Endothelial cell (in vitro differentiated cells): Measurements from ENCODE around the gene LOXL3. TPM values are rescaled to one million over a fixed set of nuclear protein-coding genes. Genes with fewer than 3 reads are reported as not detected.

Experiments
- DNase-seq: peaks from one replicate; pipeline ENCODE4 v3.0.0; 2021; ENCODE audit warnings: low spot score
- H3K27ac Mint-ChIP-seq: one replicate; pipeline ENCODE4 v1.8.0; 2021; ENCODE audit warnings: mixed read lengths, inconsistent platforms; ENCODE audit not compliant: unreplicated experiment
- H3K27me3 Mint-ChIP-seq: one replicate; pipeline ENCODE4 v1.8.0; 2021; ENCODE audit warnings: mild to moderate bottlenecking, moderate library complexity, mixed read lengths, inconsistent platforms; ENCODE audit not compliant: unreplicated experiment
- H3K36me3 Mint-ChIP-seq: one replicate; pipeline ENCODE4 v1.8.0; 2021; ENCODE audit warnings: mild to moderate bottlenecking, low read depth, mixed read lengths, inconsistent platforms; ENCODE audit not compliant: unreplicated experiment
- H3K4me1 Mint-ChIP-seq: one replicate; pipeline ENCODE4 v1.8.0; 2021; ENCODE audit warnings: mild to moderate bottlenecking, mixed read lengths, inconsistent platforms; ENCODE audit not compliant: unreplicated experiment
- H3K4me3 Mint-ChIP-seq: one replicate; pipeline ENCODE4 v1.8.0; 2021; ENCODE audit warnings: mild to moderate bottlenecking, mixed read lengths, inconsistent platforms; ENCODE audit not compliant: unreplicated experiment
- H3K9me3 Mint-ChIP-seq: one replicate; pipeline ENCODE4 v1.8.0; 2021; ENCODE audit warnings: mixed read lengths, inconsistent platforms; ENCODE audit not compliant: unreplicated experiment
- total RNA-seq: library from RNA; stranded (reverse); fragmentation: NEBNext Ultra II Directional; extraction: Animal tissue kit (Norgen Biotek cat#: 25700); gene quantifications from one replicate; pipeline ENCODE4 v1.2.1, GENCODE V29; 2021; ENCODE audit not compliant: unreplicated experiment
- TF ChIP-seq, protein P1 (sequence below): fragments of 200-600 bp; sonication (generic); IDR thresholded peaks from one replicate; pipeline ENCODE4 v1.5.0; 2021; ENCODE audit warnings: antibody characterized with exemption; ENCODE audit not compliant: unreplicated experiment

LOXL3 gene
- total RNA-seq, 1 donor from 2014 or later: 10.0 TPM

DNA sequence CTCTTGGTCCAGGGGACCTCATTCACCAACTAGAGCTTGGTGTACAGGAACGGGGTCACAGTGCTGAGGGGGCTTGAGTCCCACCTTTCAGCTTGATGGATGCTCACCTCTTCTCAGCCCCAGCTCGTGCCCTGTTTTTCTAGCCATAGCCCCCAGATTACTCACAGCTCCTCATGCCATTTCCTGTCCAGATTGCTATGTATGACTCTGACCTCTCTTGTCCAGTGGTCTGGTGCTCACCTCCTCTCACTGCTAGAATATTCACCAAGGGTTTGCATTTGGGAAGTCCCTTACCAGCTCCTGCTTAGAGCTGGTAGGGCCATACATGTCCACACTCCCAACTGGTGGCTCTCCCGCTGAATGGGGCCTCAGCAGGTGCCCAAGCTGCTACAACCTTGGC is 60.2 kb downstream of the LOXL3 start:
- H3K27me3 Mint-ChIP-seq: peaks cover 22% of the 10 kb centered on the region
- peak overlapping the region; percentile 39 for H3K4me3 Mint-ChIP-seq
- TF ChIP-seq, protein P1, sequence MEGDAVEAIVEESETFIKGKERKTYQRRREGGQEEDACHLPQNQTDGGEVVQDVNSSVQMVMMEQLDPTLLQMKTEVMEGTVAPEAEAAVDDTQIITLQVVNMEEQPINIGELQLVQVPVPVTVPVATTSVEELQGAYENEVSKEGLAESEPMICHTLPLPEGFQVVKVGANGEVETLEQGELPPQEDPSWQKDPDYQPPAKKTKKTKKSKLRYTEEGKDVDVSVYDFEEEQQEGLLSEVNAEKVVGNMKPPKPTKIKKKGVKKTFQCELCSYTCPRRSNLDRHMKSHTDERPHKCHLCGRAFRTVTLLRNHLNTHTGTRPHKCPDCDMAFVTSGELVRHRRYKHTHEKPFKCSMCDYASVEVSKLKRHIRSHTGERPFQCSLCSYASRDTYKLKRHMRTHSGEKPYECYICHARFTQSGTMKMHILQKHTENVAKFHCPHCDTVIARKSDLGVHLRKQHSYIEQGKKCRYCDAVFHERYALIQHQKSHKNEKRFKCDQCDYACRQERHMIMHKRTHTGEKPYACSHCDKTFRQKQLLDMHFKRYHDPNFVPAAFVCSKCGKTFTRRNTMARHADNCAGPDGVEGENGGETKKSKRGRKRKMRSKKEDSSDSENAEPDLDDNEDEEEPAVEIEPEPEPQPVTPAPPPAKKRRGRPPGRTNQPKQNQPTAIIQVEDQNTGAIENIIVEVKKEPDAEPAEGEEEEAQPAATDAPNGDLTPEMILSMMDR: no peak
- H3K36me3 Mint-ChIP-seq: peaks cover 39% of the 10 kb centered on the region
- DNase-seq: no peak
- H3K27ac Mint-ChIP-seq: no peak overlapping the region
- H3K4me1 Mint-ChIP-seq: peaks cover 7% of the 10 kb centered on the region
- no peaks in the 10 kb centered on the region for H3K9me3 Mint-ChIP-seq

DNA sequence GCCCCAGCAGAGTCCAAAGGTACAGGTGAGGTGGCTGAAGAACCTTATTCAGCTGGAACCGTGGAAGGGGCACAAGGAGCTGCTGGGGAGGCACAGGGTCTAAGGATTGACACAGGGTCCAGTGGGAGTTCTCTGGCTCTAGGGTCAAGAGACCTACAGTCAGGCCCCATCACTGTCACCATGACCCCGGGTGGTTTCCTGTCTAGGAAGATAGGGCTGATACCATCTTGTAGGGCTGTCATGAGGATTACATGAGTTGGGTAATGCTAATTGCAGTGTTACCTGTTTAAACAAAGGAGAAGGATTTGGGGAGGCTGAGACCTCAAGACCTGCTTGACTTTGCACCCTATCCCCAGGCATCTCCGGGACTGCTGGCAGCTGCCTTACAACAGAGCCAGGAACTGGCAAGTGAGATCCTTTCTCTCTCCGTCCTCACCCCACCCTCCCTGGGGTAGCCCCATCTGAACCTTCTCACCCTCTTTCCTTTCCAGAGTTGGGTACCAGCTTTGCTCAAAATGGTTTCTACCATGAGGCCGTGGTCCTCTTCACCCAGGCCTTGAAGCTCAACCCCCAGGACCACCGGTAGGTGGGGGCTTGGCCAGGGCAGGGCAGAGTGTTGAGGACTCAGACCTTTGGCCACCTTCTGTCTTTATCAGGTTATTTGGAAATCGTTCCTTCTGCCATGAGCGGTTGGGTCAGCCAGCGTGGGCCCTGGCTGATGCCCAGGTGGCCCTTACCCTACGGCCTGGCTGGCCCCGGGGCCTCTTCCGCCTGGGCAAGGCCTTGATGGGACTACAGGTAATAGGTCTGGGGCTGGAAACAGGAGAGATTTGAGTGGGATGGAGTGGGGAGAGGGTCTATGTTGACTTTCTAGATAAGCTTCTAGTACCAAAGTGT is 61.8 kb downstream of the LOXL3 start:
- DNase-seq: no peak
- Mint-ChIP-seq H3K27ac (peak overlapping the region; percentile 10), H3K4me3 (peak overlapping the region; percentile 63), H3K36me3 (peaks cover 39% of the 10 kb centered on the region), H3K4me1 (no peaks in the 10 kb centered on the region), H3K27me3 (peaks cover 13% of the 10 kb centered on the region), H3K9me3 (no peaks in the 10 kb centered on the region)
- TF ChIP-seq, protein P1: no peak

DNA sequence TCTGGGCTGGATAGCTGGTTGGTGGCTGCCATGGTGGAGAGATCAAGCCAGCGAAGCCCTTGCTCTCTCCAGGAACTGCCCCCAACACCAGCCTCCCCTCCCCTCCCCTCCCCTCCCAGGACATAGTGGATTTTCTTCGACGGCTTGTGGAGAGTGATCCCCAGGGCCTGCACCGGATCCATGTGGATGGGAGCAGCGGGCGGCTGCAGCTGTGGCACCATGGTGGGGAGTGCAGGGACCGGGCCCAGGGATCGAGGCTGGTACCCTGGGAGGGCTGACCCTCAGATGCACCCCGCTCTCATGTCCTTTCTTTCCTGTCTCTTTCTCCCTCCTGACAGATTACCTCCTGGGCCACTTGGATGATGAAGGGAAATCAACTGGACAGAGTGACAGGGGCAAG is 63.8 kb downstream of the LOXL3 start:
- no peaks in the 10 kb centered on the region for H3K9me3 Mint-ChIP-seq
- no peak for DNase-seq
- TF ChIP-seq, protein P1: no peak
- no peak overlapping the region for H3K4me3 Mint-ChIP-seq
- H3K27me3 Mint-ChIP-seq: peaks cover 11% of the 10 kb centered on the region
- H3K27ac Mint-ChIP-seq: no peak overlapping the region
- H3K4me1 Mint-ChIP-seq: no peaks in the 10 kb centered on the region
- H3K36me3 Mint-ChIP-seq: peaks cover 39% of the 10 kb centered on the region

DNA sequence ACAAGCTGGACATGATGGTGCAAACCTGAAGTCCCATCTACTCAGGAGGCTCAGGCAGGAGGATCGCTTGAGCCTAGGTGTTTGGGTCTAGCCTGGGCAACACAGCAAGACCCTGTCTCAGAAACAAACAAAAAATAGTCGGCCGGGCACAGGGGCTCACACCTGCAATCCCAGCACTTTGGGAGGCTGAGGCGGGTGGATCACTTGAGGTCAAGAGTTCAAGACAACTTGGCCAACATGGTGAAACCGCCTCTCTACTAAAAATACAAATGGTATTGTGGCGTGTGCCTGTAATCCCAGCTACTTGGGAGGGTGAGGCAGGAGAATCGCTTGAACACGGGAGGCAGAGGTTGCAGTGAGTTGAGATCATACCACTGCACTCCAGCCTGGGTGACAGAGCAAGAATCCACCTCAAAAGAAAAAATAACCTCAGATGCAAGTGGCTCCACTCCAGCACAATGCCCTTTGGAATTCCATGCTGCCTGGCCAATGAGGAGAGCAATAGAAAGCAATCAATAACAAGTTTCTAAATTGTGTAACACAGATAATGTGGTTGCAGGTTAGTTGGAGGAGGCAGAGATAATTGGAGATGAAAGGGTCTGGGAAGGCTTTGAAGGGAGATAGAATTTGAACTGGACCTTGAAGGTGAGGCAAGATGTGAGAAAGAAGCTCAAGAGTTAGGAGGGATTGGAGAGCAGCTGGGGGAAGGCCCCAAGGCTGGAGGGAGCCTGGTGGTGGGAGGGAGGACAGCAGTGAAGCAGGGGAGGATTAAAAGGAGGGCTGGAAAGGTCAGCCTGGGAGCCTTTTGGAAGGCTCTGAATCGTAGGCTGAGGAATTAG is 64.9 kb downstream of the LOXL3 start:
- Mint-ChIP-seq H3K4me1 (no peaks in the 10 kb centered on the region), H3K36me3 (peaks cover 34% of the 10 kb centered on the region), H3K4me3 (no peak overlapping the region), H3K27ac (peak overlapping the region; percentile 19), H3K9me3 (no peaks in the 10 kb centered on the region), H3K27me3 (peaks cover 11% of the 10 kb centered on the region)
- TF ChIP-seq, protein P1: no peak
- DNase-seq: no peak
